ENCODE measurements around the gene WDR82.

GRCh38 chr3:52205727-52206372, 72.6 kb downstream of the WDR82 start:
- TF ChIP-seq, protein P1, sequence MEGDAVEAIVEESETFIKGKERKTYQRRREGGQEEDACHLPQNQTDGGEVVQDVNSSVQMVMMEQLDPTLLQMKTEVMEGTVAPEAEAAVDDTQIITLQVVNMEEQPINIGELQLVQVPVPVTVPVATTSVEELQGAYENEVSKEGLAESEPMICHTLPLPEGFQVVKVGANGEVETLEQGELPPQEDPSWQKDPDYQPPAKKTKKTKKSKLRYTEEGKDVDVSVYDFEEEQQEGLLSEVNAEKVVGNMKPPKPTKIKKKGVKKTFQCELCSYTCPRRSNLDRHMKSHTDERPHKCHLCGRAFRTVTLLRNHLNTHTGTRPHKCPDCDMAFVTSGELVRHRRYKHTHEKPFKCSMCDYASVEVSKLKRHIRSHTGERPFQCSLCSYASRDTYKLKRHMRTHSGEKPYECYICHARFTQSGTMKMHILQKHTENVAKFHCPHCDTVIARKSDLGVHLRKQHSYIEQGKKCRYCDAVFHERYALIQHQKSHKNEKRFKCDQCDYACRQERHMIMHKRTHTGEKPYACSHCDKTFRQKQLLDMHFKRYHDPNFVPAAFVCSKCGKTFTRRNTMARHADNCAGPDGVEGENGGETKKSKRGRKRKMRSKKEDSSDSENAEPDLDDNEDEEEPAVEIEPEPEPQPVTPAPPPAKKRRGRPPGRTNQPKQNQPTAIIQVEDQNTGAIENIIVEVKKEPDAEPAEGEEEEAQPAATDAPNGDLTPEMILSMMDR (conservative IDR thresholded peaks at IDR 0.05; ENCODE audit: low read depth in 2 of 2): no peak
- no peak for TF ChIP-seq POLR2AphosphoS5 (IDR thresholded peaks at IDR 0.05; ENCODE audit: low read depth)
- TF ChIP-seq, protein P2, sequence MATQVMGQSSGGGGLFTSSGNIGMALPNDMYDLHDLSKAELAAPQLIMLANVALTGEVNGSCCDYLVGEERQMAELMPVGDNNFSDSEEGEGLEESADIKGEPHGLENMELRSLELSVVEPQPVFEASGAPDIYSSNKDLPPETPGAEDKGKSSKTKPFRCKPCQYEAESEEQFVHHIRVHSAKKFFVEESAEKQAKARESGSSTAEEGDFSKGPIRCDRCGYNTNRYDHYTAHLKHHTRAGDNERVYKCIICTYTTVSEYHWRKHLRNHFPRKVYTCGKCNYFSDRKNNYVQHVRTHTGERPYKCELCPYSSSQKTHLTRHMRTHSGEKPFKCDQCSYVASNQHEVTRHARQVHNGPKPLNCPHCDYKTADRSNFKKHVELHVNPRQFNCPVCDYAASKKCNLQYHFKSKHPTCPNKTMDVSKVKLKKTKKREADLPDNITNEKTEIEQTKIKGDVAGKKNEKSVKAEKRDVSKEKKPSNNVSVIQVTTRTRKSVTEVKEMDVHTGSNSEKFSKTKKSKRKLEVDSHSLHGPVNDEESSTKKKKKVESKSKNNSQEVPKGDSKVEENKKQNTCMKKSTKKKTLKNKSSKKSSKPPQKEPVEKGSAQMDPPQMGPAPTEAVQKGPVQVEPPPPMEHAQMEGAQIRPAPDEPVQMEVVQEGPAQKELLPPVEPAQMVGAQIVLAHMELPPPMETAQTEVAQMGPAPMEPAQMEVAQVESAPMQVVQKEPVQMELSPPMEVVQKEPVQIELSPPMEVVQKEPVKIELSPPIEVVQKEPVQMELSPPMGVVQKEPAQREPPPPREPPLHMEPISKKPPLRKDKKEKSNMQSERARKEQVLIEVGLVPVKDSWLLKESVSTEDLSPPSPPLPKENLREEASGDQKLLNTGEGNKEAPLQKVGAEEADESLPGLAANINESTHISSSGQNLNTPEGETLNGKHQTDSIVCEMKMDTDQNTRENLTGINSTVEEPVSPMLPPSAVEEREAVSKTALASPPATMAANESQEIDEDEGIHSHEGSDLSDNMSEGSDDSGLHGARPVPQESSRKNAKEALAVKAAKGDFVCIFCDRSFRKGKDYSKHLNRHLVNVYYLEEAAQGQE (IDR thresholded peaks at IDR 0.05; ENCODE audit: unreplicated experiment): no peak
- no peak for TF ChIP-seq EZH2 (IDR thresholded peaks at IDR 0.05; ENCODE audit: low read depth, unreplicated experiment)
- no peak for TF ChIP-seq CREB1 (CRISPR knock-in tag; IDR thresholded peaks at IDR 0.05; ENCODE audit: low read depth)
- TF ChIP-seq JUNB (IDR thresholded peaks at IDR 0.05; ENCODE audit: unreplicated experiment): no peak
- no peak for TF ChIP-seq EZH2phosphoT487 (IDR thresholded peaks at IDR 0.05; ENCODE audit: unreplicated experiment)
- no peak for TF ChIP-seq ETS1 (IDR thresholded peaks at IDR 0.05)
- no peak for TF ChIP-seq ZNF114 (CRISPR knock-in tag; IDR thresholded peaks at IDR 0.05)
- TF ChIP-seq NANOG (IDR thresholded peaks at IDR 0.05; ENCODE audit: borderline replicate concordance): no peak
- no peak for TF ChIP-seq STAT1 (IDR thresholded peaks at IDR 0.05; ENCODE audit: unreplicated experiment)
- TF ChIP-seq, protein P3, sequence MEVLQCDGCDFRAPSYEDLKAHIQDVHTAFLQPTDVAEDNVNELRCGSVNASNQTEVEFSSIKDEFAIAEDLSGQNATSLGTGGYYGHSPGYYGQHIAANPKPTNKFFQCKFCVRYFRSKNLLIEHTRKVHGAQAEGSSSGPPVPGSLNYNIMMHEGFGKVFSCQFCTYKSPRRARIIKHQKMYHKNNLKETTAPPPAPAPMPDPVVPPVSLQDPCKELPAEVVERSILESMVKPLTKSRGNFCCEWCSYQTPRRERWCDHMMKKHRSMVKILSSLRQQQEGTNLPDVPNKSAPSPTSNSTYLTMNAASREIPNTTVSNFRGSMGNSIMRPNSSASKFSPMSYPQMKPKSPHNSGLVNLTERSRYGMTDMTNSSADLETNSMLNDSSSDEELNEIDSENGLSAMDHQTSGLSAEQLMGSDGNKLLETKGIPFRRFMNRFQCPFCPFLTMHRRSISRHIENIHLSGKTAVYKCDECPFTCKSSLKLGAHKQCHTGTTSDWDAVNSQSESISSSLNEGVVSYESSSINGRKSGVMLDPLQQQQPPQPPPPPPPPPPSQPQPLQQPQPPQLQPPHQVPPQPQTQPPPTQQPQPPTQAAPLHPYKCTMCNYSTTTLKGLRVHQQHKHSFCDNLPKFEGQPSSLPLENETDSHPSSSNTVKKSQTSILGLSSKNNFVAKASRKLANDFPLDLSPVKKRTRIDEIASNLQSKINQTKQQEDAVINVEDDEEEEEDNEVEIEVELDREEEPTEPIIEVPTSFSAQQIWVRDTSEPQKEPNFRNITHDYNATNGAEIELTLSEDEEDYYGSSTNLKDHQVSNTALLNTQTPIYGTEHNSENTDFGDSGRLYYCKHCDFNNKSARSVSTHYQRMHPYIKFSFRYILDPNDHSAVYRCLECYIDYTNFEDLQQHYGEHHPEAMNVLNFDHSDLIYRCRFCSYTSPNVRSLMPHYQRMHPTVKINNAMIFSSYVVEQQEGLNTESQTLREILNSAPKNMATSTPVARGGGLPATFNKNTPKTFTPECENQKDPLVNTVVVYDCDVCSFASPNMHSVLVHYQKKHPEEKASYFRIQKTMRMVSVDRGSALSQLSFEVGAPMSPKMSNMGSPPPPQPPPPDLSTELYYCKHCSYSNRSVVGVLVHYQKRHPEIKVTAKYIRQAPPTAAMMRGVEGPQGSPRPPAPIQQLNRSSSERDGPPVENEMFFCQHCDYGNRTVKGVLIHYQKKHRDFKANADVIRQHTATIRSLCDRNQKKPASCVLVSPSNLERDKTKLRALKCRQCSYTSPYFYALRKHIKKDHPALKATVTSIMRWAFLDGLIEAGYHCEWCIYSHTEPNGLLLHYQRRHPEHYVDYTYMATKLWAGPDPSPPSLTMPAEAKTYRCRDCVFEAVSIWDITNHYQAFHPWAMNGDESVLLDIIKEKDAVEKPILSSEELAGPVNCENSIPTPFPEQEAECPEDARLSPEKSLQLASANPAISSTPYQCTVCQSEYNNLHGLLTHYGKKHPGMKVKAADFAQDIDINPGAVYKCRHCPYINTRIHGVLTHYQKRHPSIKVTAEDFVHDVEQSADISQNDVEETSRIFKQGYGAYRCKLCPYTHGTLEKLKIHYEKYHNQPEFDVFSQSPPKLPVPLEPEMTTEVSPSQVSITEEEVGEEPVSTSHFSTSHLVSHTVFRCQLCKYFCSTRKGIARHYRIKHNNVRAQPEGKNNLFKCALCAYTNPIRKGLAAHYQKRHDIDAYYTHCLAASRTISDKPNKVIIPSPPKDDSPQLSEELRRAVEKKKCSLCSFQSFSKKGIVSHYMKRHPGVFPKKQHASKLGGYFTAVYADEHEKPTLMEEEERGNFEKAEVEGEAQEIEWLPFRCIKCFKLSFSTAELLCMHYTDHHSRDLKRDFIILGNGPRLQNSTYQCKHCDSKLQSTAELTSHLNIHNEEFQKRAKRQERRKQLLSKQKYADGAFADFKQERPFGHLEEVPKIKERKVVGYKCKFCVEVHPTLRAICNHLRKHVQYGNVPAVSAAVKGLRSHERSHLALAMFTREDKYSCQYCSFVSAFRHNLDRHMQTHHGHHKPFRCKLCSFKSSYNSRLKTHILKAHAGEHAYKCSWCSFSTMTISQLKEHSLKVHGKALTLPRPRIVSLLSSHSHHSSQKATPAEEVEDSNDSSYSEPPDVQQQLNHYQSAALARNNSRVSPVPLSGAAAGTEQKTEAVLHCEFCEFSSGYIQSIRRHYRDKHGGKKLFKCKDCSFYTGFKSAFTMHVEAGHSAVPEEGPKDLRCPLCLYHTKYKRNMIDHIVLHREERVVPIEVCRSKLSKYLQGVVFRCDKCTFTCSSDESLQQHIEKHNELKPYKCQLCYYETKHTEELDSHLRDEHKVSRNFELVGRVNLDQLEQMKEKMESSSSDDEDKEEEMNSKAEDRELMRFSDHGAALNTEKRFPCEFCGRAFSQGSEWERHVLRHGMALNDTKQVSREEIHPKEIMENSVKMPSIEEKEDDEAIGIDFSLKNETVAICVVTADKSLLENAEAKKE (CRISPR knock-in tag; IDR thresholded peaks at IDR 0.05): no peak

Measured in GM23338 (cell line).